ENCODE measurements around the gene POU5F2.

DNA sequence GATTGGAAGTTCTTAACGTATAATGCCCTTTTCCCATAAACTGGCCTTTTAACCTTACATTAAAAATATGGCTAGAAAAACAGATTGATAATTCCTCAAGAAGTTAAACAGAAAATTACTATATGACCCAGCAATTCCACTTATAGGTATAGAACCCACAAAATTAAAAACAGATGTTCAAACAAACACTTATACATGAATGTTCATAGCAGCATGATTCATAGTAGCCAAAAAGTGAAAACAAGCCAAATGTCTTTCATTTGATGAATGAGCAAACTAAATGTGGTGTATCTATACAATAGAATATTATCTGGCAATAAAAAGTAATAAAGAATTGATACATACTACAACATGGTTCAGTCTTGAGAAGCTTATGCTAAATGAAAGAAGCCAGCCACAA is 35.5 kb downstream of the POU5F2 start:
- no peak for TF ChIP-seq EP300 (IDR thresholded peaks at IDR 0.05)
- TF ChIP-seq, protein P1, sequence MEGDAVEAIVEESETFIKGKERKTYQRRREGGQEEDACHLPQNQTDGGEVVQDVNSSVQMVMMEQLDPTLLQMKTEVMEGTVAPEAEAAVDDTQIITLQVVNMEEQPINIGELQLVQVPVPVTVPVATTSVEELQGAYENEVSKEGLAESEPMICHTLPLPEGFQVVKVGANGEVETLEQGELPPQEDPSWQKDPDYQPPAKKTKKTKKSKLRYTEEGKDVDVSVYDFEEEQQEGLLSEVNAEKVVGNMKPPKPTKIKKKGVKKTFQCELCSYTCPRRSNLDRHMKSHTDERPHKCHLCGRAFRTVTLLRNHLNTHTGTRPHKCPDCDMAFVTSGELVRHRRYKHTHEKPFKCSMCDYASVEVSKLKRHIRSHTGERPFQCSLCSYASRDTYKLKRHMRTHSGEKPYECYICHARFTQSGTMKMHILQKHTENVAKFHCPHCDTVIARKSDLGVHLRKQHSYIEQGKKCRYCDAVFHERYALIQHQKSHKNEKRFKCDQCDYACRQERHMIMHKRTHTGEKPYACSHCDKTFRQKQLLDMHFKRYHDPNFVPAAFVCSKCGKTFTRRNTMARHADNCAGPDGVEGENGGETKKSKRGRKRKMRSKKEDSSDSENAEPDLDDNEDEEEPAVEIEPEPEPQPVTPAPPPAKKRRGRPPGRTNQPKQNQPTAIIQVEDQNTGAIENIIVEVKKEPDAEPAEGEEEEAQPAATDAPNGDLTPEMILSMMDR (IDR thresholded peaks at IDR 0.05) = no peak
